HL-60 (cell line): ENCODE data around the gene AKT3.

Experiments
- DNase-seq, 2 experiments: peaks; one replicate each; pipeline ENCODE4 v3.0.0-alpha.2; 2010 to 2020; ENCODE audit warnings: low read depth in 1 of 2, low spot score in 1 of 2
- H3K27ac ChIP-seq: fragments of 250-450 bp; sonication (Bioruptor Pico); replicated peaks from 2 replicates; pipeline ENCODE4 v1.5.1; 2020; ENCODE audit warnings: mild to moderate bottlenecking, moderate library complexity
- H3K27me3 ChIP-seq: fragments of 250-450 bp; sonication (Bioruptor Pico); 2 replicates; pipeline ENCODE4 v1.5.1; 2021; ENCODE audit warnings: mild to moderate bottlenecking, moderate library complexity; ENCODE audit not compliant: insufficient read depth, poor library complexity, severe bottlenecking
- H3K4me3 ChIP-seq: replicated peaks from 2 replicates; pipeline ENCODE4 v1.5.1; 2011; ENCODE audit warnings: mild to moderate bottlenecking, control low read depth, low read length; ENCODE audit not compliant: insufficient read depth
- CTCF ChIP-seq: IDR thresholded peaks from one replicate; pipeline ENCODE4 v1.5.1; 2011; ENCODE audit warnings: low read length, control low read depth, inconsistent platforms; ENCODE audit not compliant: insufficient read depth
- GABPA ChIP-seq: IDR thresholded peaks from 2 replicates; pipeline ENCODE4 v1.6.1; 2012; ENCODE audit warnings: low read depth
- POLR2AphosphoS5 ChIP-seq: IDR thresholded peaks from 2 replicates; pipeline ENCODE4 v1.6.1; 2012; ENCODE audit warnings: low read depth
- SPI1 ChIP-seq: IDR thresholded peaks from 2 replicates; pipeline ENCODE4 v1.6.1; 2012; ENCODE audit warnings: low read depth, mild to moderate bottlenecking, borderline replicate concordance
- TF ChIP-seq, protein P1 (sequence below): IDR thresholded peaks from 2 replicates; pipeline ENCODE4 v1.6.1; 2012; ENCODE audit warnings: low read depth; ENCODE audit not compliant: insufficient replicate concordance

The AKT3 gene

GRCh38 chr1:243746751-243747150 is 103.3 kb downstream of the AKT3 start:
- Histone ChIP-seq H3K27me3 (no peaks in the 10 kb centered on the region), H3K4me3 (no peak overlapping the region), H3K27ac (no peak overlapping the region)
- no peak for DNase-seq
- TF ChIP-seq SPI1 (no peak), POLR2AphosphoS5 (no peak), CTCF (no peak), GABPA (no peak)
- TF ChIP-seq, protein P1, sequence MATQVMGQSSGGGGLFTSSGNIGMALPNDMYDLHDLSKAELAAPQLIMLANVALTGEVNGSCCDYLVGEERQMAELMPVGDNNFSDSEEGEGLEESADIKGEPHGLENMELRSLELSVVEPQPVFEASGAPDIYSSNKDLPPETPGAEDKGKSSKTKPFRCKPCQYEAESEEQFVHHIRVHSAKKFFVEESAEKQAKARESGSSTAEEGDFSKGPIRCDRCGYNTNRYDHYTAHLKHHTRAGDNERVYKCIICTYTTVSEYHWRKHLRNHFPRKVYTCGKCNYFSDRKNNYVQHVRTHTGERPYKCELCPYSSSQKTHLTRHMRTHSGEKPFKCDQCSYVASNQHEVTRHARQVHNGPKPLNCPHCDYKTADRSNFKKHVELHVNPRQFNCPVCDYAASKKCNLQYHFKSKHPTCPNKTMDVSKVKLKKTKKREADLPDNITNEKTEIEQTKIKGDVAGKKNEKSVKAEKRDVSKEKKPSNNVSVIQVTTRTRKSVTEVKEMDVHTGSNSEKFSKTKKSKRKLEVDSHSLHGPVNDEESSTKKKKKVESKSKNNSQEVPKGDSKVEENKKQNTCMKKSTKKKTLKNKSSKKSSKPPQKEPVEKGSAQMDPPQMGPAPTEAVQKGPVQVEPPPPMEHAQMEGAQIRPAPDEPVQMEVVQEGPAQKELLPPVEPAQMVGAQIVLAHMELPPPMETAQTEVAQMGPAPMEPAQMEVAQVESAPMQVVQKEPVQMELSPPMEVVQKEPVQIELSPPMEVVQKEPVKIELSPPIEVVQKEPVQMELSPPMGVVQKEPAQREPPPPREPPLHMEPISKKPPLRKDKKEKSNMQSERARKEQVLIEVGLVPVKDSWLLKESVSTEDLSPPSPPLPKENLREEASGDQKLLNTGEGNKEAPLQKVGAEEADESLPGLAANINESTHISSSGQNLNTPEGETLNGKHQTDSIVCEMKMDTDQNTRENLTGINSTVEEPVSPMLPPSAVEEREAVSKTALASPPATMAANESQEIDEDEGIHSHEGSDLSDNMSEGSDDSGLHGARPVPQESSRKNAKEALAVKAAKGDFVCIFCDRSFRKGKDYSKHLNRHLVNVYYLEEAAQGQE: no peak

DNA sequence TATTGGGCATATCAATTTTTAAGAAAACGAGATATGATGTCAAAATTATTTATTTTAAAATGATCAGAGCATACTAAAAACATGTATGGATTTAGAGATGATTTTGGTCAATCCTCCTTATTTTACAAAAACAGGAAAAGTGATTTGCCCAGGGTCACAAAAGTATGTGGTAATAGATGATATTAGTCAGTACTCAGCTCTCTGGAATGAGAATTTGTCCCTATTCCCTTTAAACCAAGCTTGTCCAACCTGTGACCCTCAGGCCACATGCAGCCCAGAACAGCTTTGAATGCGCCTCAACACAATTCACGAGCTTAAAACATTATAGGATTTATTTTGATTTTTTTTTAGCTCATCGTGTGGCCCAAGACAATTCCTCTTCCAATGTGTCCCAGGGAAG is 104.7 kb downstream of the AKT3 start:
- no peak overlapping the region for H3K4me3 ChIP-seq
- DNase-seq: no peak
- no peaks in the 10 kb centered on the region for H3K27me3 ChIP-seq
- no peak for TF ChIP-seq CTCF
- no peak for TF ChIP-seq GABPA
- TF ChIP-seq SPI1: no peak
- TF ChIP-seq POLR2AphosphoS5: no peak
- TF ChIP-seq, protein P1: no peak
- no peak overlapping the region for H3K27ac ChIP-seq

DNA sequence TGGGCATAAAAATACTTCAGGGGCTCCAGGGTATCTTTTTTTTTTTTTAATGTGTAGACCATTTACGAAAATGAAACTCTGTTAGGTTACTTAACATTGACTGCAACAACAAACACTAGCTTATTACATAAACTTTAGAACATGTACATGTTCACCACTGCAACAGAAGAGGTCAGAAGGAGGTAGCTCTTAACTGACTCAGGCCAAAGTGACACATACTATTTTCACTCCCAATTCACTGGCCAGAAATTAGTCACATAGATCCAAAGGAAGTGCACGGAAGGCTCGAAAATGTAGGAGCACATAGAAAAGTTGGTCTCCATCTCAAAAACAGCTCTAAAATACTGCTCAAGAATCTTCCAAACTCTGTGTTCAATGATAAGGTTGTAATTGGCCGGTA is 107.2 kb downstream of the AKT3 start:
- no peak overlapping the region for H3K4me3 ChIP-seq
- TF ChIP-seq SPI1 (no peak), GABPA (no peak), POLR2AphosphoS5 (no peak), CTCF (no peak)
- TF ChIP-seq, protein P1: no peak
- no peaks in the 10 kb centered on the region for H3K27me3 ChIP-seq
- H3K27ac ChIP-seq: no peak overlapping the region
- no peak for DNase-seq
